ENCODE results near the gene LAMC1. TPM values are rescaled to one million over a fixed set of nuclear protein-coding genes. Genes with fewer than 3 reads are reported as not detected.

The LAMC1 gene
- total RNA-seq, 2 donors from 2014 or later = 0.24 to 0.51 TPM

GRCh38 chr1:183098317-183098716 lies 75.1 kb downstream of the LAMC1 start:
- Mint-ChIP-seq H3K4me3 (no peak overlapping the region), H3K4me1 (ENCODE audit: low read depth) (no peaks in the 10 kb centered on the region), H3K36me3 (ENCODE audit: insufficient read depth in 2 of 2) (no peaks in the 10 kb centered on the region), H3K27ac (no peak overlapping the region), H3K9me3 (no peaks in the 10 kb centered on the region), H3K27me3 (ENCODE audit: low read depth) (peaks cover 17% of the 10 kb centered on the region)
- ATAC-seq (replicated peaks in 1 of 2) (no peak), DNase-seq (no peak)

GRCh38 chr1:183100361-183100974 lies 77.2 kb downstream of the LAMC1 start:
- Mint-ChIP-seq H3K27ac (no peak overlapping the region), H3K27me3 (ENCODE audit: low read depth) (peaks cover 7% of the 10 kb centered on the region), H3K4me3 (no peak overlapping the region), H3K36me3 (ENCODE audit: insufficient read depth in 2 of 2) (no peaks in the 10 kb centered on the region), H3K4me1 (ENCODE audit: low read depth) (no peaks in the 10 kb centered on the region), H3K9me3 (no peaks in the 10 kb centered on the region)
- DNase-seq = no peak
- ATAC-seq (replicated peaks in 1 of 2) = no peak

- Mint-ChIP-seq H3K4me3 (no peak overlapping the region), H3K4me1 (ENCODE audit: low read depth) (no peaks in the 10 kb centered on the region), H3K27ac (no peak overlapping the region), H3K27me3 (ENCODE audit: low read depth) (peaks cover 7% of the 10 kb centered on the region), H3K9me3 (no peaks in the 10 kb centered on the region), H3K36me3 (ENCODE audit: insufficient read depth in 2 of 2) (no peaks in the 10 kb centered on the region)
- DNase-seq (no peak), ATAC-seq (replicated peaks in 1 of 2) (no peak)
These were observed 77.9 kb downstream of the LAMC1 start for GRCh38 chr1:183101081-183101480.

GRCh38 chr1:183101841-183102276 lies 78.6 kb downstream of the LAMC1 start:
- DNase-seq (no peak), ATAC-seq (replicated peaks in 1 of 2) (no peak)
- no peaks in the 10 kb centered on the region for H3K4me1 Mint-ChIP-seq (ENCODE audit: low read depth)
- H3K27ac Mint-ChIP-seq = no peak overlapping the region
- H3K9me3 Mint-ChIP-seq = no peaks in the 10 kb centered on the region
- peaks cover 7% of the 10 kb centered on the region for H3K27me3 Mint-ChIP-seq (ENCODE audit: low read depth)
- H3K4me3 Mint-ChIP-seq = no peak overlapping the region
- no peaks in the 10 kb centered on the region for H3K36me3 Mint-ChIP-seq (ENCODE audit: insufficient read depth in 2 of 2)

GRCh38 chr1:183103147-183103546 lies 79.9 kb downstream of the LAMC1 start:
- peaks cover 7% of the 10 kb centered on the region for H3K27me3 Mint-ChIP-seq (ENCODE audit: low read depth)
- no peaks in the 10 kb centered on the region for H3K4me1 Mint-ChIP-seq (ENCODE audit: low read depth)
- no peaks in the 10 kb centered on the region for H3K36me3 Mint-ChIP-seq (ENCODE audit: insufficient read depth in 2 of 2)
- no peak overlapping the region for H3K27ac Mint-ChIP-seq
- DNase-seq (no peak), ATAC-seq (replicated peaks in 1 of 2) (no peak)
- no peaks in the 10 kb centered on the region for H3K9me3 Mint-ChIP-seq
- no peak overlapping the region for H3K4me3 Mint-ChIP-seq

- H3K36me3 Mint-ChIP-seq (ENCODE audit: insufficient read depth in 2 of 2) = no peaks in the 10 kb centered on the region
- H3K4me1 Mint-ChIP-seq (ENCODE audit: low read depth) = no peaks in the 10 kb centered on the region
- H3K27ac Mint-ChIP-seq = no peak overlapping the region
- no peak overlapping the region for H3K4me3 Mint-ChIP-seq
- ATAC-seq (replicated peaks in 1 of 2) (no peak), DNase-seq (no peak)
- peaks cover 7% of the 10 kb centered on the region for H3K27me3 Mint-ChIP-seq (ENCODE audit: low read depth)
- H3K9me3 Mint-ChIP-seq = no peaks in the 10 kb centered on the region
These were observed 80.4 kb downstream of the LAMC1 start for GRCh38 chr1:183103577-183103976.

GRCh38 chr1:183105449-183105848 lies 82.2 kb downstream of the LAMC1 start:
- Mint-ChIP-seq H3K27ac (no peak overlapping the region), H3K4me1 (ENCODE audit: low read depth) (no peaks in the 10 kb centered on the region), H3K4me3 (no peak overlapping the region), H3K36me3 (ENCODE audit: insufficient read depth in 2 of 2) (no peaks in the 10 kb centered on the region), H3K9me3 (no peaks in the 10 kb centered on the region), H3K27me3 (ENCODE audit: low read depth) (peaks cover 11% of the 10 kb centered on the region)
- ATAC-seq (replicated peaks in 1 of 2) = no peak
- no peak for DNase-seq

- ATAC-seq (replicated peaks in 1 of 2) (no peak), DNase-seq (no peak)
- Mint-ChIP-seq H3K9me3 (no peaks in the 10 kb centered on the region), H3K4me3 (no peak overlapping the region), H3K36me3 (ENCODE audit: insufficient read depth in 2 of 2) (no peaks in the 10 kb centered on the region), H3K27me3 (ENCODE audit: low read depth) (peaks cover 13% of the 10 kb centered on the region), H3K27ac (no peak overlapping the region), H3K4me1 (ENCODE audit: low read depth) (no peaks in the 10 kb centered on the region)
These were observed 82.9 kb downstream of the LAMC1 start for GRCh38 chr1:183106166-183106565.

GRCh38 chr1:183106746-183107145 lies 83.5 kb downstream of the LAMC1 start:
- no peak for DNase-seq
- Mint-ChIP-seq H3K36me3 (ENCODE audit: insufficient read depth in 2 of 2) (no peaks in the 10 kb centered on the region), H3K4me3 (no peak overlapping the region), H3K9me3 (no peaks in the 10 kb centered on the region), H3K27ac (no peak overlapping the region), H3K4me1 (ENCODE audit: low read depth) (no peaks in the 10 kb centered on the region), H3K27me3 (ENCODE audit: low read depth) (peaks cover 9% of the 10 kb centered on the region)
- ATAC-seq (replicated peaks in 1 of 2) = no peak

- ATAC-seq (replicated peaks in 1 of 2) (no peak), DNase-seq (no peak)
- Mint-ChIP-seq H3K9me3 (no peaks in the 10 kb centered on the region), H3K27ac (no peak overlapping the region), H3K27me3 (ENCODE audit: low read depth) (peaks cover 6% of the 10 kb centered on the region), H3K4me1 (ENCODE audit: low read depth) (no peaks in the 10 kb centered on the region), H3K4me3 (no peak overlapping the region), H3K36me3 (ENCODE audit: insufficient read depth in 2 of 2) (no peaks in the 10 kb centered on the region)
These were observed 87.2 kb downstream of the LAMC1 start for GRCh38 chr1:183110326-183110880.

GRCh38 chr1:183114441-183114840 lies 91.2 kb downstream of the LAMC1 start:
- ATAC-seq (replicated peaks in 1 of 2) (no peak), DNase-seq (no peak)
- no peaks in the 10 kb centered on the region for H3K4me1 Mint-ChIP-seq (ENCODE audit: low read depth)

GRCh38 chr1:183116416-183116815 lies 93.2 kb downstream of the LAMC1 start:
- Mint-ChIP-seq H3K36me3 (ENCODE audit: insufficient read depth in 2 of 2) (no peaks in the 10 kb centered on the region), H3K4me1 (ENCODE audit: low read depth) (no peaks in the 10 kb centered on the region), H3K4me3 (no peak overlapping the region), H3K27me3 (ENCODE audit: low read depth) (no peaks in the 10 kb centered on the region), H3K9me3 (no peaks in the 10 kb centered on the region), H3K27ac (no peak overlapping the region)
- DNase-seq = no peak
- no peak for ATAC-seq (replicated peaks in 1 of 2)

More at GRCh38 chr1:183114441-183114840, 91.2 kb downstream of the LAMC1 start:
- Mint-ChIP-seq H3K27ac (no peak overlapping the region), H3K27me3 (ENCODE audit: low read depth) (peaks cover 6% of the 10 kb centered on the region), H3K36me3 (ENCODE audit: insufficient read depth in 2 of 2) (no peaks in the 10 kb centered on the region), H3K4me3 (no peak overlapping the region), H3K9me3 (no peaks in the 10 kb centered on the region)

- no peak overlapping the region for H3K4me3 Mint-ChIP-seq
- no peaks in the 10 kb centered on the region for H3K9me3 Mint-ChIP-seq
- no peaks in the 10 kb centered on the region for H3K4me1 Mint-ChIP-seq (ENCODE audit: low read depth)
- no peak for DNase-seq
- no peak overlapping the region for H3K27ac Mint-ChIP-seq
- H3K36me3 Mint-ChIP-seq (ENCODE audit: insufficient read depth in 2 of 2) = no peaks in the 10 kb centered on the region
- ATAC-seq (replicated peaks in 1 of 2) = no peak
- no peaks in the 10 kb centered on the region for H3K27me3 Mint-ChIP-seq (ENCODE audit: low read depth)
These were observed 98.4 kb downstream of the LAMC1 start for GRCh38 chr1:183121609-183122008.

- H3K27me3 Mint-ChIP-seq (ENCODE audit: low read depth) = no peaks in the 10 kb centered on the region
- no peaks in the 10 kb centered on the region for H3K4me1 Mint-ChIP-seq (ENCODE audit: low read depth)
- ATAC-seq (replicated peaks in 1 of 2) = no peak
- no peaks in the 10 kb centered on the region for H3K9me3 Mint-ChIP-seq
- DNase-seq = no peak
- no peak overlapping the region for H3K27ac Mint-ChIP-seq
- H3K4me3 Mint-ChIP-seq = no peak overlapping the region
- no peaks in the 10 kb centered on the region for H3K36me3 Mint-ChIP-seq (ENCODE audit: insufficient read depth in 2 of 2)
These were observed 101.0 kb downstream of the LAMC1 start for GRCh38 chr1:183124259-183124658.
